Gastroesophageal sphincter (tissue), 4 donors: ENCODE data around the gene DUSP21. TPM values are rescaled to one million over a fixed set of nuclear protein-coding genes. Genes with fewer than 3 reads are reported as not detected.
"Not testable (repeated sequence)": the region's sequence is repeated elsewhere in the genome, so short reads cannot be mapped to it uniquely, and the experiment has no call there.

Source experiments
- ATAC-seq: fragments of 150-250 bp; one replicate; pipeline ENCODE4 v1.9.1; 2016; ENCODE audit warnings: mild to moderate bottlenecking, moderate library complexity
- H3K27ac ChIP-seq, 4 donors: fragments of 200-600 bp; sonication (generic) in 3 of 4; 1 replicate in 3 of 4; 2 replicates in 1 of 4; pipeline ENCODE4 v1.5.1; 2016 to 2019
- H3K27me3 ChIP-seq: fragments of 200-600 bp; sonication (generic); one replicate; pipeline ENCODE4 v1.5.1; 2019
- H3K36me3 ChIP-seq, 2 donors: fragments of 200-600 bp; sonication (generic); one replicate each; pipeline ENCODE4 v1.5.1; 2019; ENCODE audit warnings: control low read depth in 1 of 2
- H3K4me1 ChIP-seq, 3 donors: fragments of 200-600 bp; sonication (generic); 1 replicate in 2 of 3; 2 replicates in 1 of 3; pipeline ENCODE4 v1.5.1; 2016 to 2019; ENCODE audit warnings: control low read depth in 2 of 3
- H3K4me3 ChIP-seq, 2 donors: fragments of 200-600 bp; sonication (generic); one replicate each; pipeline ENCODE4 v1.5.1; 2019; ENCODE audit warnings: mild to moderate bottlenecking in 1 of 2, moderate library complexity in 1 of 2
- H3K9me3 ChIP-seq, 3 donors: fragments of 200-600 bp; sonication (generic); one replicate each; pipeline ENCODE4 v1.5.1; 2017 to 2019; ENCODE audit warnings: control low read depth in 2 of 3
- EP300 ChIP-seq: sonication (generic); formaldehyde crosslinking; IDR thresholded peaks from one replicate; pipeline ENCODE4 v1.6.1; 2017; ENCODE audit warnings: antibody characterized with exemption, mild to moderate bottlenecking
- POLR2A ChIP-seq, 2 donors: fragments of 450-650 bp; IDR thresholded peaks; one replicate each; pipeline ENCODE4 v1.6.1; 2017; ENCODE audit warnings: antibody characterized with exemption in 2 of 2, mild to moderate bottlenecking in 2 of 2, moderate library complexity in 1 of 2
- POLR2AphosphoS5 ChIP-seq: sonication (generic); formaldehyde crosslinking; IDR thresholded peaks from one replicate; pipeline ENCODE4 v1.6.1; 2017; ENCODE audit warnings: antibody characterized with exemption
- WGBS, 2 donors: methylation state at CpG; one replicate each; pipeline ENCODE4 v1.1.5; 2018; ENCODE audit warnings: low coverage in 1 of 2; 5-methylcytosine and 5-hydroxymethylcytosine counted together
- total RNA-seq, 4 donors: library from RNA; depleted of rRNA; stranded (reverse); fragments of >200 nt; gene quantifications; one replicate each; pipeline ENCODE4 v1.1.0, GENCODE V29; 2016
- TF ChIP-seq, protein P1 (sequence below), 4 experiments: fragments of 200-600 bp in 2 of 4; fragments of 450-650 bp in 2 of 4; sonication (generic) in 1 of 4; IDR thresholded peaks; one replicate each; pipeline ENCODE4 v1.5.1; 2017 to 2019; ENCODE audit warnings: antibody characterized with exemption in 4 of 4, mild to moderate bottlenecking in 2 of 4, moderate library complexity in 2 of 4

Gene DUSP21
- total RNA-seq, 4 donors from 2014 or later: not detected

- H3K27me3 ChIP-seq: no peaks in the 10 kb centered on the region
- no peaks in the 10 kb centered on the region for H3K9me3 ChIP-seq
- no peak overlapping the region for H3K4me3 ChIP-seq
- H3K27ac ChIP-seq: no peak overlapping the region
- WGBS, 2 donors: 80% methylated on average over 6 to 8 of the region's 10 CpGs
- TF ChIP-seq EP300: no peak
- no peak for TF ChIP-seq POLR2AphosphoS5
- TF ChIP-seq, protein P1, sequence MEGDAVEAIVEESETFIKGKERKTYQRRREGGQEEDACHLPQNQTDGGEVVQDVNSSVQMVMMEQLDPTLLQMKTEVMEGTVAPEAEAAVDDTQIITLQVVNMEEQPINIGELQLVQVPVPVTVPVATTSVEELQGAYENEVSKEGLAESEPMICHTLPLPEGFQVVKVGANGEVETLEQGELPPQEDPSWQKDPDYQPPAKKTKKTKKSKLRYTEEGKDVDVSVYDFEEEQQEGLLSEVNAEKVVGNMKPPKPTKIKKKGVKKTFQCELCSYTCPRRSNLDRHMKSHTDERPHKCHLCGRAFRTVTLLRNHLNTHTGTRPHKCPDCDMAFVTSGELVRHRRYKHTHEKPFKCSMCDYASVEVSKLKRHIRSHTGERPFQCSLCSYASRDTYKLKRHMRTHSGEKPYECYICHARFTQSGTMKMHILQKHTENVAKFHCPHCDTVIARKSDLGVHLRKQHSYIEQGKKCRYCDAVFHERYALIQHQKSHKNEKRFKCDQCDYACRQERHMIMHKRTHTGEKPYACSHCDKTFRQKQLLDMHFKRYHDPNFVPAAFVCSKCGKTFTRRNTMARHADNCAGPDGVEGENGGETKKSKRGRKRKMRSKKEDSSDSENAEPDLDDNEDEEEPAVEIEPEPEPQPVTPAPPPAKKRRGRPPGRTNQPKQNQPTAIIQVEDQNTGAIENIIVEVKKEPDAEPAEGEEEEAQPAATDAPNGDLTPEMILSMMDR (IDR thresholded peaks at IDR 0.05): no peak
- TF ChIP-seq POLR2A (IDR thresholded peaks at IDR 0.05): no peak
- H3K4me1 ChIP-seq: no peaks in the 10 kb centered on the region
- no peaks in the 10 kb centered on the region for H3K36me3 ChIP-seq
- ATAC-seq: no peak
These were observed 1.1 kb upstream of the DUSP21 start for GRCh38 chrX:44842550-44843317.

DNA sequence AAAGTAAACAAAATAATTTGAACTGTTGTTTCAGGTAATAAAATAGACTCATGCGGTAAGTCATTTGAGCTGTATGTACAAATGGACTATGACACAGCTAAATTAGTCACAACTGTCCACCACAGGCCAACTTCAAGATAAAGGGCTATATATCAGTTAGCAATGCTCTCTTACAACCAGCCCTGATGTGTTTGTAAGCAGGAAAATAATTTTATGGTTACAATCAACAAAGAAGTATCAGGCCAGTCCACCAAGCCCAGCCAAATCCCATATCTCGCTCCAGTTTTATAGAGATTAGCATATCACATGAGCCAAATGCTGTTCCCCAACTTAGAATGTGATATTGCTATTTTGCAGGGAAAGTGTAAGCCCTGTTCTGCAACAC is 511 bp upstream of the DUSP21 start:
- no peaks in the 10 kb centered on the region for H3K36me3 ChIP-seq
- H3K9me3 ChIP-seq: no peaks in the 10 kb centered on the region
- no peak overlapping the region for H3K27ac ChIP-seq
- WGBS, 2 donors: 83 to 100% methylated on average over 1 to 2 of the region's 2 CpGs
- no peaks in the 10 kb centered on the region for H3K27me3 ChIP-seq
- TF ChIP-seq, protein P1 (IDR thresholded peaks at IDR 0.05): no peak
- no peak for TF ChIP-seq POLR2AphosphoS5
- no peak for TF ChIP-seq EP300
- TF ChIP-seq POLR2A (IDR thresholded peaks at IDR 0.05): no peak
- H3K4me3 ChIP-seq: no peak overlapping the region
- no peaks in the 10 kb centered on the region for H3K4me1 ChIP-seq
- ATAC-seq: no peak

DNA sequence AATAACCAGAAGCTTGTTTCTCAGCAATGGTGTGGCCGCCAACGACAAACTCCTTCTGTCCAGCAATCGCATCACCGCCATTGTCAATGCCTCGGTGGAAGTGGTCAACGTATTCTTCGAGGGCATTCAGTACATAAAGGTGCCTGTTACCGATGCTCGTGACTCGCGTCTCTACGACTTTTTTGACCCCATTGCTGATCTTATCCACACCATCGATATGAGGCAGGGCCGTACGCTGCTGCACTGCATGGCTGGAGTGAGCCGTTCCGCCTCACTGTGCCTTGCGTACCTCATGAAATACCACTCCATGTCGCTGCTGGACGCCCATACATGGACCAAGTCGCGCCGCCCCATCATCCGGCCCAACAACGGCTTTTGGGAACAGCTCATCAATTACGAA is 383 bp downstream of the DUSP21 start:
- H3K4me3 ChIP-seq: no peak overlapping the region
- TF ChIP-seq POLR2A (IDR thresholded peaks at IDR 0.05) (no peak), POLR2AphosphoS5 (no peak), EP300 (no peak)
- TF ChIP-seq, protein P1 (IDR thresholded peaks at IDR 0.05): no peak
- 95% methylated on average over 18 of the region's 26 CpGs; no CpG with 5 or more reads in 1 of the 2 donors for WGBS, 2 donors
- H3K4me1 ChIP-seq: no peaks in the 10 kb centered on the region
- H3K27ac ChIP-seq: no peak overlapping the region
- no peak for ATAC-seq
- H3K36me3 ChIP-seq: no peaks in the 10 kb centered on the region
- H3K27me3 ChIP-seq: no peaks in the 10 kb centered on the region
- H3K9me3 ChIP-seq: no peaks in the 10 kb centered on the region

DNA sequence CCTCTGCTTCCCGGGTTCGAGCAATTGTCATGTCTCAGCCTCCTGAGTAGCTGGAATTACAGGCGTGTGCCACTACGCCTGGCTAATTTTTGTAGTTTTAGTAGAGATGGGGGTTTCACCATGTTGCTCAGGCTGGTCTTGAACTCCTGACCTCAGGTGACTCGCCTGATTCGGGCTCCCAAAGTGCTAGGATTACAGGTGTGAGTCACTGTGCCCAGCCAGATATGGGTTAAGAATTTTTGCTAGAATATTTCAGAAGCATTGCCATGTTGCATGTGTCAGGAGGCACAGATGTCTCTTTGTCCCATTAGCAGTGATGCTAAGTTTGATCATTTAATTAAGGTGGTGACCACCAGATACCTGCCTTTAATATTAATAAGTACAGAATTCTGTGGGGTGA is 7.1 kb downstream of the DUSP21 start:
- not testable (repeated sequence) for ATAC-seq, H3K27ac ChIP-seq, H3K27me3 ChIP-seq, H3K4me1 ChIP-seq, H3K9me3 ChIP-seq, H3K36me3 ChIP-seq, H3K4me3 ChIP-seq
- 100% methylated on average over 4 of the region's 6 CpGs; no CpG with 5 or more reads in 1 of the 2 donors for WGBS, 2 donors

GRCh38 chrX:44871114-44871645 is 27.4 kb downstream of the DUSP21 start:
- Histone ChIP-seq H3K4me1 (peaks cover 0 to 17% (median 5%) of the 10 kb centered on the region in 3 donors), H3K27me3 (no peaks in the 10 kb centered on the region), H3K36me3 (no peaks in the 10 kb centered on the region), H3K9me3 (no peaks in the 10 kb centered on the region), H3K27ac (peak overlapping the region in 1 of 4 donors; percentile 97), H3K4me3 (peak overlapping the region in 1 of 2 donors; percentile 89)
- WGBS, 2 donors: 49 to 72% methylated on average over 2 to 3 of the region's 16 CpGs
- TF ChIP-seq, protein P1 (IDR thresholded peaks at IDR 0.05): no peak
- TF ChIP-seq EP300: no peak
- no peak for TF ChIP-seq POLR2AphosphoS5
- TF ChIP-seq POLR2A (IDR thresholded peaks at IDR 0.05): no peak
- ATAC-seq: no peak
